Inflammatory macrophage (primary cell): ENCODE results near the gene ODAD4.
"Not testable (repeated sequence)": the region's sequence is repeated elsewhere in the genome, so short reads cannot be mapped to it uniquely, and the experiment has no call there.

Source experiments
- DNase-seq, 2 donors: peaks; one replicate each; pipeline ENCODE4 v3.0.0-alpha.2; 2020 to 2022

The ODAD4 gene

GRCh38 chr17:41914358-41914766 is 16.1 kb upstream of the ODAD4 start:
- DNase-seq = no peak

- no peak for DNase-seq
Measured at GRCh38 chr17:41915020-41915419, 15.4 kb upstream of the ODAD4 start.

GRCh38 chr17:41915566-41915965 is 14.9 kb upstream of the ODAD4 start:
- DNase-seq = no peak

GRCh38 chr17:41917192-41917591 is 13.2 kb upstream of the ODAD4 start:
- DNase-seq = peak in 1 of 2 donors; percentile 7

DNA sequence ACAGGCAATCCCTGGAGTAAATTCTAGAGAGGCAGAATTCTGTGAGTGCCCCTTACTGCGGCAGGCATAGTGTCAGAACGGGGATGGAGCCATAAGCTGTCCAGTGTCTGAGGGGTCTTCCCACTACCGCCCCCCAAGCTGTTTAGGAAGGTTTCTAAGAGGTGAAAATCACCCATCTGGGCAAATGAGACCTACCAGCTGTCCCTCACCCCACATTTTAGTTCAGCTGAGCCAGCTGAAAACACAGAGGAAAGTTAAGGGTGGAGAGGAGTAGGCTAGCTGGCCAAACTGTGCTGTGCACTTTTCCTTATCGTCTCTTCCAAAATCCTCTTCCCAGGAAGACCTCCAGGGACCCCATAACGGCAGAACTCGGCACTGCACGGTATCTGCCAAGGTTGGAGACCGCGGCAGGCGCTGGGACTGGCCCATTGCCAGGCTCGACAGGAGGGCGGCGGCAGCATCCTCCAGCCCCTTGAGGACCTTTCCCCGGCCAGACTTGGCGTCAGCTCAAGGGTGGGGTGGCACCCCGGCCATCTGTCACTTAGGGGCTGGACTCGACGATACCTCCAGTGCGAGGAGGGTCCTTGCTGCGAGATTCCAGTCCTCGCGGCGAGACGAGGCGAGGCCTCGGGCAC is 12.6 kb upstream of the ODAD4 start:
- no peak for DNase-seq

DNA sequence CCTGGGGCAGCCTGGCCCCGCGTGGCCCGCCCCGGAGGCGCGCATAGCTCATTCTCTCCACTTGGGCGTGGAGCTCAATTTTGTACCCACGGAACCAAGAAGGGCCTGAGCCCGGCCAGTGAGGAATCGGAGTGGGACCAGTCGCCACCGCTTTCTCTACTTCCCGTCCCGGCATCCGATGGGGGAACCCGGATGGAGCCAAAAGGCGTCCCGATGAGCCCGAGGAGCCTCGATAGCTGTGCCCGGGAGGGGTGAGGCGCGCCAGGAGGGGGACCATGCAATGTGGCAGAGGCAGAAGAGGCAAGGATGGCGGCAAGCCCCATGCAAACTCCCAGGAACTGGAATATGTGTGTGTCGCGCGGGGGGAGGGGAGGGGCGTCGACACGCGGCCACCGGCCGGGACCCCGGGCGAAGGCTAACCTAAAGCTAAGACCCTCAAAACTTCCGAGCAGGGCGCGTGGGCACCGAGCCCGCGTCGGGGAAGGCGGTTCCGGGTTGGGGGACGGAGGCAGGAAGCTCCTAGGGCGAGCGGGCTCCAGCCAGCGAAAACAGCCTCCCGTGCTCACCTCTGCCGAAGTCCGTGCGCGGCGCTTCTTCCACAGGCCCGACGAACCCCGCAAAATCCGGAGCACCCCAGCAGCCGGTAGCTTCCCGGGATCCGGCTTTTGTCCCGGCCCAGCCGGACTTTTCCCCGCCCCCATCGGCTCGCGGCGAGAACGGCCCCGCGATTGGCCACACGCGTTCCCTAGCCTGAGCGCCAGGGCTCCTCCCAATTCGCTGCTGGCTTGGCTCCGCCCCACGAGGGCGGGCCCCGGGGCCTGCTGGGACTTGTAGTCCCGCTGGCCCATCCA is 11.9 kb upstream of the ODAD4 start, which contains the start of gene ACLY:
TSS of gene ACLY (minus strand) at position 638 of the 851 bp plus-strand sequence. CDS start 5,078 bp downstream, outside the sequence.
- peak; percentile 98 for DNase-seq

GRCh38 chr17:41919165-41919817 is 11.1 kb upstream of the ODAD4 start:
- peak; percentile 24 to 49 for DNase-seq

- no peak for DNase-seq
Measured at GRCh38 chr17:41919840-41920579, 10.4 kb upstream of the ODAD4 start.

GRCh38 chr17:41920580-41920955 is 9.8 kb upstream of the ODAD4 start:
- DNase-seq = no peak

GRCh38 chr17:41925991-41926590 is 4.3 kb upstream of the ODAD4 start:
- no peak for DNase-seq

GRCh38 chr17:41928693-41929251 is 1.6 kb upstream of the ODAD4 start:
- DNase-seq = no peak

DNA sequence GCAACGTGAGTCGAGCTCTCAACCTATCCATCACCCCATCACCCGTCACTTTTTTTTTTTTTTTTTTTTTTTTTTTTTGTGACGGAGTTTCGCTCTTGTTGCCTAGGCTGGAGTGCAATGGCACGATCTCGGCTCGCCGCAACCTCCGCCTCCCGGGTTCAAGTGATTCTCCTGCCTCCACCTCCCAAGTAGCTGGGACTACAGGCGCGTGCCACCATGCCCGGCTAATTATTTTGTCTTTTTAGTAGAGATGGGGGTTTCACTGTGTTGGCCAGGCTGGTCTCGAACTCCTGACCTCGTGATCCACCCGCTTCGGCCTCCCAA is 378 bp downstream of the ODAD4 start:
- not testable (repeated sequence) for DNase-seq

- not testable (repeated sequence) for DNase-seq
Measured at GRCh38 chr17:41931715-41932114, 1.3 kb downstream of the ODAD4 start.

GRCh38 chr17:41932816-41933389 is 2.5 kb downstream of the ODAD4 start:
- DNase-seq = peak; percentile 64 to 69

GRCh38 chr17:41935641-41936040 is 5.2 kb downstream of the ODAD4 start:
- DNase-seq = no peak

DNA sequence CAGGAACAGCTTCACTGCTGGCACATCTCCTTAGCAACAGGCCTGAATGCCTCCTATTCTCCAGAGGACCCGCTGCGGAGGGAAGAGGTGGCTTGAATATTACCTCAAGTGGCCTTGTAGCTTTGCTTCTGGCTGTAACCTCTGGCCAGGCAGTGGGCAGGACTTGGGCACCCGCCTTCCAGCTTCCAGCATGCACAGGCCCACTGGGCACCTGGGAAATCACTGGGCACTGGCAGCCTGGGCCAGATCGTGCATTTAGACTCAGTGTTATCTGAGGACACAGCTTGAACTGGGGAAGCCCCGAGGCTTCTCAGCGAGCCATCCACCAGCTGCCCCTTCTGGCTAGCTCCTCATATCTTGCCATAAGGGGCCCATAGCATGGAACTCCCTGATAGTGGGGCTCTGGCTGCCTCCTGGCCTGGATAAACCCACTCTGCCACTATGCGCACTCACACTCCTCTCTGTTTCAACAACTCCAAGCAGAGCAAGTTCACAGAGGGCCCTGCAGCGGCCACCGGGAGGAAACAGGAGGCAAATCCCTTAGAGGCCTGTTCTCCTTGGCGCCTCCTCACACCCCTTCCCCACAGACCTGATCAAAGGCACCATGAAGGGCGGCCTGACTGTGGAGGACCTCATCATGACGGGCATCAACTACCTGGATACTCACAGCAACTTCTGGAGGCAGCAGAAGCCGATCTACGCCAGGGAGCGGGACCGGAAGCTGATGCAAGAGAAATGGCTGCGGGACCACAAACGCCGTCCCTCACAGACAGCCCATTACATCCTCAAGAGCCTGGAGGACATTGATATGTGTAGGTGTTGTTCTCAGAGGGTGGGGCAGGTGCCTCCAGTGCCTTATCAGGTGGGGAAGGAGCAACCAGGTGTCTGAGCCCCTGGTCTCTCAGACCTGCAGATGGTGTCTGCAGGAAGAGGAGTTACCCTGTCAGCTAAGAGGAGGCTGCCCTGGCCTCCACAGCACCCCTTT is 7.8 kb downstream of the ODAD4 start:
- DNase-seq = no peak

GRCh38 chr17:41939044-41939692 is 8.8 kb downstream of the ODAD4 start:
- no peak for DNase-seq

DNA sequence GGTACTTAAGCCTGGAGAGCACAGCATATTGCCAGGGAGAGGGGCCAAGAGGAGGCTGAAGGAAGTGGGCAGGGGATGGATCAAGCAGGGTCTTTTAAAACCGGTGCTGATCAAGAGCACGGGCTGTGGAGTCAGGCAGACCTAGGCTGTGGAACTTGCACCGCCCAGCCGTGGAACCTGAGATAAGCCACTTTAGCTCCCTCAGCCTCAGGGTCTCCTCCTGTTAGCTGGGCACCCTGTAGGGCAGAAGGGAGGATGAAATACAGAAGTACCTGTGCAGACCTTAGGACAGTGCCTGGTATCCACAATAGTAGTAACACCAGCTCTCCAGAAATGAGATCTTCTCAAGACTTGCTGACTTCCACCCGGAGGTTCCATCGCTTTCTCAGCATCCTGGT is 9.3 kb downstream of the ODAD4 start:
- no peak for DNase-seq

- DNase-seq = no peak
Measured at GRCh38 chr17:41941168-41941567, 10.8 kb downstream of the ODAD4 start.
